NCI-H2196 (cell line): ENCODE results near the gene IL1A.

Experiments
- DNase-seq: peaks from one replicate; lab custom pipeline; 2025; ENCODE audit not compliant: unreplicated experiment; lab: John Stamatoyannopoulos, UW

The IL1A gene

GRCh38 chr2:112818094-112818902 lies 34.0 kb upstream of the IL1A start:
- no peak for DNase-seq

GRCh38 chr2:112817082-112817689 lies 32.9 kb upstream of the IL1A start:
- DNase-seq: no peak

- DNase-seq: no peak
Measured at GRCh38 chr2:112814278-112814677, 30.0 kb upstream of the IL1A start.

GRCh38 chr2:112813280-112813966 lies 29.1 kb upstream of the IL1A start:
- no peak for DNase-seq

GRCh38 chr2:112812318-112813267 lies 28.3 kb upstream of the IL1A start:
- DNase-seq: no peak

GRCh38 chr2:112811841-112812306 lies 27.6 kb upstream of the IL1A start:
- DNase-seq: no peak

- no peak for DNase-seq
Measured at GRCh38 chr2:112811276-112811831, 27.1 kb upstream of the IL1A start.

GRCh38 chr2:112809112-112809511 lies 24.8 kb upstream of the IL1A start:
- no peak for DNase-seq

GRCh38 chr2:112807233-112807807 lies 23.0 kb upstream of the IL1A start:
- DNase-seq: no peak

GRCh38 chr2:112805542-112805941 lies 21.2 kb upstream of the IL1A start:
- no peak for DNase-seq

- DNase-seq: no peak
Measured at GRCh38 chr2:112803691-112804521, 19.6 kb upstream of the IL1A start.

GRCh38 chr2:112800881-112801583 lies 16.7 kb upstream of the IL1A start:
- no peak for DNase-seq

GRCh38 chr2:112798979-112799975 lies 15.0 kb upstream of the IL1A start:
- no peak for DNase-seq

GRCh38 chr2:112796486-112796885 lies 12.2 kb upstream of the IL1A start:
- DNase-seq: no peak

- DNase-seq: no peak
Measured at GRCh38 chr2:112795774-112796173, 11.5 kb upstream of the IL1A start.

GRCh38 chr2:112794841-112795240 lies 10.5 kb upstream of the IL1A start:
- no peak for DNase-seq

GRCh38 chr2:112794131-112794733 lies 9.9 kb upstream of the IL1A start:
- no peak for DNase-seq
